GM18508 (cell line): Measurements from ENCODE around the gene PAEP.
"Not testable (repeated sequence)": the region's sequence is repeated elsewhere in the genome, so short reads cannot be mapped to it uniquely, and the experiment has no call there.

Experiments
- ATAC-seq: cut with Tn5 transposase; IDR thresholded peaks from one replicate; pipeline ENCODE4 v1.9.1; 2021; ENCODE audit warnings: moderate number of reproducible peaks; ENCODE audit not compliant: insufficient read depth, unreplicated experiment

PAEP gene

DNA sequence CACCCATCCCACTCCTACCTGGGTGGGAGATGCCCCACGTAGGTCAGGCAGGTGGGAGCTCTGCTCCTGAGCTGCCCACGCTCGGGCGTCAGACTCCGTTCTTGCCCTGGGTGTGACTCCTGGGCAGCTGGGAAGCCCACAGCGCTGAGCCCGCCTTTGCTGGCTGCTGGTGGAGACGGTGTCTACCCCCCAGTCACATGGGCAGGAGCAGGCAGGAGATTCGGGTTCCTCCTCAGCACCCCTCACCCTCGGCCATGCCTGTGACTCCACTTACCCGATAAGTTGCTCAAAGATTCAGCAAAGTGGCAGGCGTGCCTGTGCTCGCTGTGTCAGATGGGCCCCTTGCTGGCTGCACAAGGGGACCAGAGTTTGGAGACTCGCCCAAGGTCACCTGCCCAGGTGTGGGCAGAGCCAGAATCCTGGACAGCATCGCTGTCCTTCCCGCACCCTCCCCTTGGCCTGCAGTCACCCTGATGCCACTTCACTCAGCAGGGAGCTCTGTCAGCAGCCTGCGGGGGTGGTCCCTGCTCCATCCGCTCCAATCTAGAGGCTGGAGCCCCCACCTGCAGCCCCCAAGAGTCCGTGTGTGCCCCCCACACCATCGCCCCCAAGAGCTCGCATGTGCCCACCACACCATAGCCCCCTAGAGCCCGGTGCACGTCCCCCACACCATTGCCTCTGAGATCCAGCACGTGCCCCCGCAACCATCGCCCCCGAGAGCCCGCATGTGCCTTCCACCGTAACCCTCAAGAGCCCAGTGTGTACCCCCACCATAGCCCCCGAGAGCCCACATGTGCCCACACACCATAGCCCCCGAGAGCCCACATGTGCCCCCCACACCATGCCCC is 36.1 kb upstream of the PAEP start:
- ATAC-seq = no peak

DNA sequence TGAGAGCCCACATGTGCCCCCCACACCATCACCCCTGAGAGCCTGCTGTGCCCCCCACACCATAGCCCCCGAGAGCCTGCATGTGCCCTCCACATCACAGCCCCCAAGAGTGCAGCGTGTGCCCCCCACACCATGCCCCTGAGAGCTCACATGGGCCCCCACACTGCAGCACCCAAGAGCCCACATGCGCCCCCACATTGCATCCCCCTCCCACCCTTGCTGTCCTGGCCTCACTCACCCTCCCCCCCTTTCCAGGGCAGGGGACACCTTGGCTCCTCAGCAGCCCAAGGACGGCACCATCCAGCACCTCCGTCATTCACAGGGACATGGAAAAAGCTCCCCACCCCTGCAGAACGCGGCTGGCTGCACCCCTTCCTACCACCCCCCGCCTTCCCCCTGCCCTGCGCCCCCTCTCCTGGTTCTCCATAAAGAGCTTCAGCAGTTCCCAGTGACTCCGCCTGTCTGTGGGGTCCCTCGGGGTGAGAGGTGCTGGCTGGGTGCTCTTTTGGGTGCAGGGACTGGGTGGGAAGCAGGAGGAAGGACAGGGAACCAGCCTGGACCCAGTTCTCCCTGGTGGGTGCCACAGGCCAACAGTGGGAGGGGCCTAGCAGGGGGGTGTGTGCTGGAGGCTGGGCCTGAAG is 35.3 kb upstream of the PAEP start:
- no peak for ATAC-seq

DNA sequence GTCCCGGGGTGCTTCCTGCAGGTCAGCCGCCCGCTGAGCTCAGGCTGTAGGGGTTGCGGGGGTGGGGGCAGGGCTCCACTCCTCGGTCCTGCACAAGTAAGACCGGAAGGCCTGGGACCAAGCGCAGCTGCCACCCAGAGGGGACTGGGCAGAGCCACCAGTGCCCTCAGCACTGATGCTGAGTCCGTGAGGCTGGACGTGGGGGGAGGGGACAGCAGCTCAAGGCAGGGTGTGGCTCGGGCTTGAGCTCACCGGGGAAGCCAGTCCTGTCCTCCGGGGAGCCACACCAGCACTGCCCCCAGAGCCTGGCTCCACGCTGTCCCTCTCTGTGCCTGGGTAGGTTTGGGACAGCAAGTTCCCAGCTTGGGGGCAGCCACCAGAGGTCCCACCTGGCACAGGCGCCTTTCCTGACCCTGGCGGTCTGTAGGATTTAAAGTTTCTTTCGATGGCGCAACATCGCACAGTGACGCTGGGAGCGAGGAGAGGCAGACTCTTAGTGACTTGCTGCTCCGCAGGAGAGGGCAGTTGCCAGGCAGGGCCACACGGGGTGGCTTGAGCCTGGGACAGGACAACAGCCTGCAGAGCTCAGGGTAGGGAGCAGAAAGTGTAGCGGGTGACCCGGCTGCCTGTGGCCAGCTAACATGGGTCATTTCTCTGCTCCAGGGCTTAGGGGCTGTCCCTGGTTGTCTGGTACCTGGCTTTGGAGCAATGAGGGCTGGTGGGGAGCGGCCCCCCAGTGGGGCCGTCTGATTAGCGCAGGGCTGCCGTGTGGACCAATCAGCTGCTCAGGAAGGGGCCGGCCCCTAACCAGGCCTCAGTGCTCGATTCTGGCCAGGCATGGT is 34.6 kb upstream of the PAEP start:
- ATAC-seq = no peak

DNA sequence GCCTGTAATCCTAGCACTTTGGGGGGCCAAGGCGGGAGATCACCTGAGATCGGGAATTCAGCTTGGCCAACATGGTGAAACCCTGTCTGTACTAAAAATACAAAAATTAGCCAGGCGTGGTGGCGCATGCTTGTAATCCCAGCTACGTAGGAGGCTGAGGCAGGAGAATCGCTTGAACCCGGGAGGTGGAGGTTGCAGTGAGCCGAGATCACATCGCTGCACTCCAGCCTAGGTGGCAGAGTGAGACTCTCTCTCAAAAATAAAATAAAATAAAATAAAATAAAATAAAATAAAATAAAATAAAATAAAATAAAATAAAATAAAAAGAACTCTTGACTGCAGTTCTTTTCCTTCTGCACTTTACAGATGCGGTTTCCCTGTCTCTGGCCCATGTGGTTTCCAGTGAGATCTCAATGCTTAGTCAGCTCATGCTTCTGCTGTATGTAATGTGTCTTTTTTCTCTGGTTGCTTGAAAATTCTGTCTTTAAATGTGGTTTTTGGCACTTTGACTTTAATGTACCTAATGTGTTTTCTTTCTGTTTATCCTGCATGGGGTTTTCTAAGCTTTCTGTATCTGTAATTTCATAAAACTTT is 32.6 kb upstream of the PAEP start:
- ATAC-seq = not testable (repeated sequence)

DNA sequence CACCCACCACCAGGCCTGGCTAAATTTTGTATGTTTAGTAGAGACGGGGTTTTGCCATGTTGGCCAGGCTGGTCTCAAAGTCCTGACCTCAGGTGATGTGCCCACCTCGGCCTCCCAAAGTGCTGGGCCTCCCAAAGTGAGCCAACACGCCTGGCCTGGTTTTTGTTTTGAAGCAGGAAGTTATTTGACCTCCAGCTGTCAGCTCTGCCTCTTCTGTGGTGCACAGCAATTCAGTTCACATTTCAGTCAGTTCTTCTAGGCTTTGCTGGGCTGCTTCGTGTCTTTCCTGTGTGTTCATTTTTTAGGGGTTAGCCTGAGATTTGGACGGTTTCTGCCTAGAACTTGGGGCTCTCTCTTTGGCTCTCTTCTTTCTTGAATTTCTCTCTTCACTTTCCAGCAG is 31.4 kb upstream of the PAEP start:
- no peak for ATAC-seq

DNA sequence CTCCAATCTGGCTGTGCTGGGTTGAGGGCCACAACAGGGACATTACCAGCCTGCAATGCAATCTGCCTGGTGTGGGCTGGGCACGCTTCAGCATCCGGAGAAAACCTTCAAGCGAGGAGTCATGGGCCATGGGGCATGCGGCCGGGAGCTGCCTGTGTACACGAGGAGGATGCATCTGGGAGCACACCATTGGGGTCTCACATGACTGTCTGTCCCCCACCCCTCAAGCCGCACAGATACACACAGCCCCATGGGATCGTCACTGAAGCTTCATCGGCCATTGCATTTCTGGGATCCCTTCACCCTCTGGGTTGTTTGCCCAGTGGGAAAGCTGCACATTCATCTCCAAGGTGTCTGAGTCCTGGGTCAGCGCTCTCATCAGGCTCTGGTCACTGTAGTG is 30.5 kb upstream of the PAEP start:
- no peak for ATAC-seq

DNA sequence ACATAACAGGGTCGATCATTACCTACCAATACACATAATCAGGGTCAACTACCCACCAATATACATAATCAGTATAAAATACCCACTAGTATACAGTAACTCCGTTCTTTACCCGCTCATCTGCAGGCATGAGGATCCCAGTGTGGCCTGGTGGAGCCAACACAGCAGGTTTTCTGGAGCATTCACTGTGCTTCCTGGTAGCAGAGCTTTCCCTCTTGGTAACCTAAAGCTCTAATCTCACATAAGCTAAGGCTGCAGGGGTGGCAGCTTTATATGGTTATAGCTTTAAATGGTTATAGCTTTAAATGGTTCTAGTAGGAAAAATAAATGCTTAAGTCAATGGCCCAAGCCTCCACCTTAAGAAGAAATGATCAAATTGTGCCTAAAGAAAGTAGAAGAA is 28.4 kb upstream of the PAEP start:
- no peak for ATAC-seq

DNA sequence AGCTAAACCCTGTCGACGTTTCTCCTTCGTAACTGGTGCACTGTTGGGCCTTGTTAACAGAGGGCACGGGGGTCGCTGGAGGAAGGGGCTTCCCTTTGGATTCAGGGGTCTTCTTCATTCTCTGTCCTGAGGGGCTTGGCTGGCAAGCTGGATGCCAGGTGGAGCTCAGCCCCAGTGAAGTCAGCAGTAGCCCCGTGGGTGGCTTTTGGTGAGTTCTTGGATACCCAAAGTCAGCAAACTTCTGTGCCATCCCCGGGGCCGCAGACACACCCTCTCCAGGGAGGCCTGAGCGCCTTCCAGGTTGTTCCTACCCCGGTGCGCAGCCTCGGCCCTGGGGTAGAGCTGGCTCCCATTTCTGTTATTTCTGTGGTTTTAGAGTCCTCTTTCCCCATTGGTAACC is 27.9 kb upstream of the PAEP start:
- ATAC-seq = no peak

DNA sequence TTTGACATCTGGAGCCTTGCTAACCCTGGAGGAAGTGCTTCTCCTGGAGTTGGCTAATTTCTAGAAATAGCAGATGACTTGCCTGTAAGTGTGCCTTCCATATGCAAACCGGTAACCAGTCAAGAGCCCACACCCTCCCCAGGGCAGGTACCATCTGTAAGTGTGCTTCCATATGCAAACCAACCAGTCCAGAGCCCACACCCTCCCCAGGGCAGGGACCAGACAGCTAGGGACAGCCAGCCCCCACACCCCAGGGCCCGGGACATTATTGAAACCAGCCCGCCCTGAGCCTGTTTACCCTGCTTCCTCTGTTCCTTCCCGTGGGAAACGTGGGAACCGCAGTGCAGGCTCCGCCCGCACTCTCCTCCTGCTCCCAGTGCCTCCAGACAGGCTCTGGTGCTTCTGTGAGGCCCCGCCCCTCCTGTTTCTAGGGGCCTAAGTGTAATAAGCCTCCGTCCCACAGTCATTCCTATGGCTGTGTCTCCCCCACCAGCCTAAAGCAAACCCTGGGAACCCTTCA is 27.3 kb upstream of the PAEP start:
- not testable (repeated sequence) for ATAC-seq

DNA sequence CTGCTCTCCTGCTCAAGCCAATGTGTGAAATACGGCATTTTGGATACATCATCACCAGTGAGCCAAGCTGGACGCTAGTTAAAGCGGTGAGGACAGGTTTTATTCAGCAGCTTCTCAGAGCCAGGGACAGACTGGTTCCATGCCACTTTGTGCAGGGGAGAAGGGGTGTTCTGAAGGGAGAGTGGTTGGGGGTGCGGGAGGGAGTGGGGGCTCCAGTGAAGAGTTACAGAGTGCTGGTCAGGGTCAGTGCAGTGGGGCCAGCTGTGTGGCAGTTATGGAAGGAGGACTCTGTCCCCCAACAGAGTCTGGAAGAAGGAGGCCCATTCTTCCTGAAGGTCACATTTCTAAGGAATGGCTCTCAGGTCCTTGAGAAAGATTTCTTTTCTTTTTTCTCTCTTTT is 26.7 kb upstream of the PAEP start:
- ATAC-seq = not testable (repeated sequence)

DNA sequence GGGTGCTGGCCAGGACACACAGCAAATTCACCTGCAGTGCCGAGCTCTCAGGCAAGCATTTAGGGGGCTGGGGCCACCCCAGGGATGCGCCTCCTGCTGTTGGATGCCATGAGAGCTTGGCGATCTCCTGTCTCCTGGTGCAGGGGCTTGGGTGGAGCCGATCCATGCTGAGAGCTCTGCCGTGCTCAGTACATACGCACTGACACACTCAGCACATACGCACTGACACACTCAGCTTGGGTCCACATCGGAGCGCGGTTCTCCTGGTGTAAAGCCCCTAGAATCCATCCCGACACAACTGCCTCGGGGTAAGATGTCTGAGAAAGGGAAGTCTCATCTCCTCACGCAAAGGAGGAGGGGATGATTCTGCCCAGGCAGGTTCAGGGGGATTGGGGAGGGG is 25.9 kb upstream of the PAEP start:
- ATAC-seq = not testable (repeated sequence)

DNA sequence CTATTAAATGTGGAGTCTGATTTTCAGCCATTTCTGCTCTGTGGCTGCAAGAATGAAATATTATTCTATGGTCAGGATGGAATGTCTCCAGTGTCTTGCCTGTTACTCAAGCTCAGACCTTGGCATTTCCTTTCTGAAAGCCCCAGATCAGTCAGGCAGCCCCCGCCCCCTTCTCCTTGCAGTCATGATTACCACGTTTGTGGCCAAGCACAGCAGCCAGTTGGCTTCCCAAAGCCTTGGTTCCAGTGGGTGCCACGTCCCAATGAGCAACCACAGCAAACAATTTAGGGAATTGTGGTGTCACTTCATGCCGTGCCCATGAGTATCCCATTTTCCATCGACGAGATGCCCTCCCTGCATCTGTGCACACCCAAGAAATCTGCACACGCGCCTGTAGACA is 25.3 kb upstream of the PAEP start:
- ATAC-seq = no peak

DNA sequence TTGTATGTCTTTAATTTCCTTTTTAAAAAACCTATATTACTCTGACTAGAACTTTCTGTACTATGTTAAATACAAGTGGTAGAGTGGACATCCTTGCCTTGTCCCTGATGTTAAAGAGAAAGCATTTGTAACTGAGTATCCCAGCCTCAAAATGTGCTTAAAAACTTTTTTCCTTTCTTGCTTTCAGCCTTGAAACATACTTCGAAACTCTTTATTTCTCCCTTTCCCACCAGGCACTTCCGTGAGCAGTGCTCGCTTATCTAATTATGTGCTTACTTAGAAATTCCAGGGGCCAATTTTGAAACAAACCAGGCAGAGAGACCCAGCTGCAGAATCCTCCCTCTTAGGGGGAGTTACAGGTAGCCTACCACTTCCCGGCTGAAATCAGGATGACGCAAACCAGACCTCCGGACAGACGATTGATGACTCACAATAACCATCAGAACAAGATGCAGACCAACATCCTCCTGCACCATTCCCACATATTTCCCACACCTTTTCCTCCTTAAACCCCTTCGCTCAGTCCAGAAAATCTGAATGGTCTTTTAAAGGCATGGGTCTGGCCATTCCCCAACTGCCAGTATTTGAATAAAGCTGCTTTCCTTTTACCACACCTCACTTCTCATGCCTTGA is 18.2 kb upstream of the PAEP start:
- not testable (repeated sequence) for ATAC-seq

DNA sequence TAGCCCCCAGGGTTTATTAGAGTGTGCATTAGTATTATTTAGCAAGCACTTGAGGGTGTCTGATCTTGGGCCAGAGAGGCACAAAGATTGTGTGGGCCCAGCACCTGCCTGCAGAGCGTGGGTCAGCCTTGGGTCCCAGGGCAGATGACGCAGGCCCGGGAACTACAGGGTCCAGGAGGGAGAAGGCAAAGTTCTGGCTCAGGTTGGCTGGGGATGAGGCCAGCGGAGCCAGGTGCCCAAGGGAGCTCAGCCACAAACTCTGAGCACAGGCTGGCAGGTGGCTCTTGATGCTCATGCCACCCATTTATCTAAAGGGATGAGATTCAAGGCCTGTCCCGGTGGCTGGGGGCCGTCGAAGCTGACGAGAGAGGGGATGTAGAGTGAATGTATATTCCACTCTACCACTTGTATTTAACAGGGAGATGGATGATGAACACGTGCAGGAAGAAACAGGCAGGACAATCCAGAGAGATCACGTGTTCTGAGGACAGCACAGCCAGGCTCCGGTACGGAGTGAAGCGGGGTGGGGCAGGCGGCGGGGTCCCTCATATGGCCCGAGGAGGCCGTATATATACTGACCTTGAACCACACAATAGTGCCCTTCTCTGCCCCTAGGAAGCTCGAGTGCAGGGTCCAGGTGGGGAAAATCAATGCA is 16.4 kb upstream of the PAEP start:
- ATAC-seq = no peak

DNA sequence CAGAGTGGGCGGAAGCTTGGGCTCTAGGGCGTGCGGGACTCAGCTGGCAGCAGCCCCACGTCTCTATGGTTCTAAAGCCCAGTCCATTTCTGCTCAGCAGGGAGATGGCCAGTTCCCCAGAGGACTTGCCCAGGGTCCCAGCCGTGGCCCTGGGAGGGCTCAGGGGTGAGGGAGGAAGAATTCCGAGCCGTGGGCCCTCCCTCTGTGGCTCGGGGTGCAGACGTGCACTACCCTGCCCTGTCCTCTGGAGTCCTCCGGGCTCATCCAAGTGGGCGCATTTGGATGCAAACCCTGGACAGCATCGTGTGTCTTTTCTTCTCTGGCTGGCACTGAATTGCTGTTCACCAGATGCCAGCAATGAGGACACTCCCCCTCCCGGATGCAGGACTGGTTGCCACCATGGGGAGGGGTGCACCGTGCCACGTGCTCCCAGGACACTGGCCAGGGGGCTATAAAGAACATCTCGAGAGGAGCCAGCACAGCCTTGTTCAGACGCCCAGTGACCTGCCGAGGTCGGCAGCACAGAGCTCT is 15.8 kb upstream of the PAEP start, which contains the start of gene OBP2A:
OBP2A (plus strand) TSS at position 481 of the 531 bp plus-strand sequence. CDS start 55 bp downstream, outside the sequence.
- not testable (repeated sequence) for ATAC-seq

DNA sequence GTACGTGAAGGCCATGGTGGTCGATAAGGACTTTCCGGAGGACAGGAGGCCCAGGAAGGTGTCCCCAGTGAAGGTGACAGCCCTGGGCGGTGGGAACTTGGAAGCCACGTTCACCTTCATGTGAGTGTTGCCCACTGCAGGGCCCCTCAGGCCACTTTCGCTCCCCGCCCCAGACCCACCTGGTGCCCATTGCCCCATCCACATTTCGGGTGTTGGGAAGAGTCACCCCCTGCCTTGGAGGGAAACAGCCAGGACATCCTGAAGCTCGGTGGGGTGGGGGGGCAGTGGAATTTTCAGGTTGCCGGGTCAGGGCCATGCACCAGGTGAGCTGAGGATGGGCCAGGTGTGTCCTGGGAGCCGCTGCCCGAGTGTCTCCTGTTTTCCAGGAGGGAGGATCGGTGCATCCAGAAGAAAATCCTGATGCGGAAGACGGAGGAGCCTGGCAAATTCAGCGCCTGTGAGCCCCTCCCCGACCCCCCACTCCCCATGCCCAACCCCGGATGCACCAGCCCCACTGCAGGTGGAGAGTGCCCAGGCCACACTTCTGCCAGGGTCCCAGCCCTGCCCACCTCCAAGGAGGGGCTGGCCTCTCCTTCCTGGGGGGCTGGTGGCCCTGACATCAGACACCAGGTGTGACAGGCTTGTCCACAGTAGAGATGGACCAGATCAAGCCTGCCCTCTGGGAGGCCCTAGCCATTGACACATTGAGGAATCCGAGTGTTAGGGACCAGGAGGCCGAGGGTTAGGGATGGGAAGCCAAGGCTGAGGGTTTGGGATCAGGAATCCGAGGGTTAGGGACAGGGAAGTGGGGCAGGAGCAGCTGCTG is 14.6 kb upstream of the PAEP start:
- not testable (repeated sequence) for ATAC-seq

DNA sequence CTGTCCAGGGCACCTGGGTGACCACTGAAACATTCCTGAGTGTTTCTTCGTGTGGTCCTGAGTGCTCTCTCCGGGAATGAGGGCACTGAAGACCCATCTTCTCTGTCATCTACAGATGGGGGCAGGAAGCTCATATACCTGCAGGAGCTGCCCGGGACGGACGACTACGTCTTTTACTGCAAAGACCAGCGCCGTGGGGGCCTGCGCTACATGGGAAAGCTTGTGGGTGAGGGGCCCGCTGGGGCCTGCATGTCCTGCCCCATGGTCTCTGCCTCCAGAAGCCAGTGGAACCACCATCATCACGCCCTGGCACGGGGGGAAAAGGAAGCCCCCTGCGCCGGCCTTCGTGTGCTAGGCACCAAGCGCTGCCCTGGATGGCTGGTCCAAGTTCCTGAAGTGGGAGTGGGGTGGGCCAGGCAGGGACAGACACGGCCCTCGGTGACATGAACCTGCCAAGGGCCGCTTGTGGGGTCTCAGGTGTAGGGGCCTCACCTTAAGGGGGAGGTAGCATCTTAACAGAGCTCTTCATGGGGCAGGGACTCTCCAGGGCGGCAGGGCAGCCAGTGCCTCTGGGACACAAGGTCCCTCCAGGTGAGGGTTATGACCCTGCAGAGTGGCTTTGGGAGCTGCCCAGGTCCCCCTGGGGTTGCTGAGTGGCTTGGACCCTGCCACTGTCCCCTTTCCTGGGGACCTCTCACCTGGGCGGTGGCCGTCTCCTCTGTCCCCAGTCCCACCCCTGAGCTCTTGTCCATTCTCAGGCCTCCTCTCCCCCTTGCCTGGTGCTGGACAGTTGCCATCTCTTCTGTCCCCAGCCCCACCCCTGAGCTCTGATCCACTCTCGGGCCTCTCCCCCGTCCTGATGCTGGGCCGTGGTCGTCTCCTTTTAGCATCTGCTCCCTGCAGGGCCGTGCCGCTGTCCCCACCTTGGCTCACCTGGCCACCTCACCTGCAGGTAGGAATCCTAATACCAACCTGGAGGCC is 13.5 kb upstream of the PAEP start:
- no peak for ATAC-seq
